Muscle layer of duodenum (tissue), 2 donors: ENCODE measurements around the gene PTPRM.

Source experiments
- H3K27ac ChIP-seq: one replicate; pipeline ENCODE4 v1.7.0; 2013; ENCODE audit warnings: mild to moderate bottlenecking, low read length
- H3K27me3 ChIP-seq: one replicate; pipeline ENCODE4 v1.7.0; 2013; ENCODE audit warnings: low read depth, mild to moderate bottlenecking, control low read depth, low read length
- H3K36me3 ChIP-seq, 2 donors: one replicate each; pipeline ENCODE4 v1.7.0; 2013; ENCODE audit warnings: low read length in 2 of 2, control low read depth in 1 of 2, mild to moderate bottlenecking in 1 of 2; ENCODE audit not compliant: insufficient read depth in 2 of 2, control insufficient read depth in 1 of 2
- H3K4me1 ChIP-seq, 2 donors: one replicate each; pipeline ENCODE4 v1.7.0; 2013; ENCODE audit warnings: low read length in 2 of 2, mild to moderate bottlenecking in 2 of 2, control low read depth in 1 of 2, moderate library complexity in 1 of 2; ENCODE audit not compliant: insufficient read depth in 2 of 2, control insufficient read depth in 1 of 2
- H3K4me3 ChIP-seq, 2 donors: one replicate each; pipeline ENCODE4 v1.7.0; 2013; ENCODE audit warnings: low read length in 2 of 2, low read depth in 1 of 2, mild to moderate bottlenecking in 1 of 2
- H3K9me3 ChIP-seq, 2 donors: one replicate each; pipeline ENCODE4 v1.7.0; 2013; ENCODE audit warnings: low read length in 2 of 2, control low read depth in 1 of 2, mild to moderate bottlenecking in 1 of 2; ENCODE audit not compliant: control insufficient read depth in 1 of 2
- donor health status: healthy.

PTPRM gene

GRCh38 chr18:7568426-7568825, 1.3 kb downstream of the PTPRM start:
- Histone ChIP-seq H3K27ac (peak overlapping the region; percentile 5), H3K9me3 (no peaks in the 10 kb centered on the region), H3K4me3 (peak overlapping the region; percentile 57 to 92), H3K36me3 (no peaks in the 10 kb centered on the region), H3K4me1 (peaks cover 0 to 23% of the 10 kb centered on the region in 2 donors), H3K27me3 (no peaks in the 10 kb centered on the region)

- H3K27me3 ChIP-seq, result no peaks in the 10 kb centered on the region
- peaks cover 0 to 18% of the 10 kb centered on the region in 2 donors for H3K4me1 ChIP-seq
- no peak overlapping the region for H3K27ac ChIP-seq
- H3K36me3 ChIP-seq, result no peaks in the 10 kb centered on the region
- H3K9me3 ChIP-seq, result no peaks in the 10 kb centered on the region
- no peak overlapping the region for H3K4me3 ChIP-seq
Measured at GRCh38 chr18:7571626-7572025, 4.5 kb downstream of the PTPRM start.

GRCh38 chr18:7572822-7573221, 5.7 kb downstream of the PTPRM start:
- H3K27ac ChIP-seq, result no peak overlapping the region
- no peaks in the 10 kb centered on the region for H3K27me3 ChIP-seq
- no peak overlapping the region for H3K4me3 ChIP-seq
- no peaks in the 10 kb centered on the region for H3K36me3 ChIP-seq
- peaks cover 0 to 18% of the 10 kb centered on the region in 2 donors for H3K4me1 ChIP-seq
- H3K9me3 ChIP-seq, result no peaks in the 10 kb centered on the region

- Histone ChIP-seq H3K36me3 (no peaks in the 10 kb centered on the region), H3K27ac (no peak overlapping the region), H3K4me3 (no peak overlapping the region), H3K27me3 (no peaks in the 10 kb centered on the region), H3K9me3 (no peaks in the 10 kb centered on the region), H3K4me1 (peaks cover 0 to 8% of the 10 kb centered on the region in 2 donors)
Measured at GRCh38 chr18:7575465-7576028, 8.4 kb downstream of the PTPRM start.

- Histone ChIP-seq H3K27ac (no peak overlapping the region), H3K4me1 (peaks cover 0 to 8% of the 10 kb centered on the region in 2 donors)
Measured at GRCh38 chr18:7576077-7576476, 9.0 kb downstream of the PTPRM start.

GRCh38 chr18:7576685-7577084, 9.6 kb downstream of the PTPRM start:
- Histone ChIP-seq H3K9me3 (no peaks in the 10 kb centered on the region), H3K4me1 (peaks cover 0 to 8% of the 10 kb centered on the region in 2 donors), H3K27me3 (no peaks in the 10 kb centered on the region), H3K36me3 (no peaks in the 10 kb centered on the region), H3K27ac (no peak overlapping the region), H3K4me3 (no peak overlapping the region)

More at GRCh38 chr18:7576077-7576476, 9.0 kb downstream of the PTPRM start:
- Histone ChIP-seq H3K9me3 (no peaks in the 10 kb centered on the region), H3K36me3 (no peaks in the 10 kb centered on the region), H3K4me3 (no peak overlapping the region), H3K27me3 (no peaks in the 10 kb centered on the region)

GRCh38 chr18:7577706-7578105, 10.6 kb downstream of the PTPRM start:
- no peaks in the 10 kb centered on the region for H3K36me3 ChIP-seq
- peaks cover 0 to 8% of the 10 kb centered on the region in 2 donors for H3K4me1 ChIP-seq
- H3K27ac ChIP-seq, result no peak overlapping the region
- no peaks in the 10 kb centered on the region for H3K27me3 ChIP-seq
- no peaks in the 10 kb centered on the region for H3K9me3 ChIP-seq
- no peak overlapping the region for H3K4me3 ChIP-seq

GRCh38 chr18:7579176-7579917, 12.2 kb downstream of the PTPRM start:
- Histone ChIP-seq H3K27ac (no peak overlapping the region), H3K4me3 (no peak overlapping the region), H3K27me3 (no peaks in the 10 kb centered on the region), H3K9me3 (no peaks in the 10 kb centered on the region), H3K4me1 (peaks cover 0 to 8% of the 10 kb centered on the region in 2 donors), H3K36me3 (no peaks in the 10 kb centered on the region)

GRCh38 chr18:7579918-7580542, 12.9 kb downstream of the PTPRM start:
- H3K4me3 ChIP-seq, result no peak overlapping the region
- no peaks in the 10 kb centered on the region for H3K36me3 ChIP-seq
- H3K27ac ChIP-seq, result no peak overlapping the region
- H3K9me3 ChIP-seq, result no peaks in the 10 kb centered on the region
- no peaks in the 10 kb centered on the region for H3K27me3 ChIP-seq
- H3K4me1 ChIP-seq, result peaks cover 5 to 15% of the 10 kb centered on the region in 2 donors

- peak overlapping the region; percentile 4 for H3K27ac ChIP-seq
- H3K4me1 ChIP-seq, result peaks cover 7 to 12% of the 10 kb centered on the region in 2 donors
Measured at GRCh38 chr18:7584646-7585275, 17.6 kb downstream of the PTPRM start.

GRCh38 chr18:7585276-7585670, 18.2 kb downstream of the PTPRM start:
- Histone ChIP-seq H3K36me3 (no peaks in the 10 kb centered on the region), H3K27me3 (no peaks in the 10 kb centered on the region), H3K4me3 (no peak overlapping the region), H3K9me3 (no peaks in the 10 kb centered on the region), H3K27ac (no peak overlapping the region), H3K4me1 (peaks cover 7 to 12% of the 10 kb centered on the region in 2 donors)

More at GRCh38 chr18:7584646-7585275, 17.6 kb downstream of the PTPRM start:
- Histone ChIP-seq H3K9me3 (no peaks in the 10 kb centered on the region), H3K4me3 (no peak overlapping the region), H3K36me3 (no peaks in the 10 kb centered on the region), H3K27me3 (no peaks in the 10 kb centered on the region)
